Activated T-helper 9 cell treated with anti-CD3 and anti-CD28 coated beads, Interleukin-2, amount 50 U/mL, for 16 hours (primary cell): Measurements from ENCODE around the gene ZDHHC8.

ENCODE experiments used
- DNase-seq: peaks from one replicate; pipeline ENCODE4 v3.0.0-alpha.2; 2020; ENCODE audit warnings: low read depth

Gene ZDHHC8, protein sequence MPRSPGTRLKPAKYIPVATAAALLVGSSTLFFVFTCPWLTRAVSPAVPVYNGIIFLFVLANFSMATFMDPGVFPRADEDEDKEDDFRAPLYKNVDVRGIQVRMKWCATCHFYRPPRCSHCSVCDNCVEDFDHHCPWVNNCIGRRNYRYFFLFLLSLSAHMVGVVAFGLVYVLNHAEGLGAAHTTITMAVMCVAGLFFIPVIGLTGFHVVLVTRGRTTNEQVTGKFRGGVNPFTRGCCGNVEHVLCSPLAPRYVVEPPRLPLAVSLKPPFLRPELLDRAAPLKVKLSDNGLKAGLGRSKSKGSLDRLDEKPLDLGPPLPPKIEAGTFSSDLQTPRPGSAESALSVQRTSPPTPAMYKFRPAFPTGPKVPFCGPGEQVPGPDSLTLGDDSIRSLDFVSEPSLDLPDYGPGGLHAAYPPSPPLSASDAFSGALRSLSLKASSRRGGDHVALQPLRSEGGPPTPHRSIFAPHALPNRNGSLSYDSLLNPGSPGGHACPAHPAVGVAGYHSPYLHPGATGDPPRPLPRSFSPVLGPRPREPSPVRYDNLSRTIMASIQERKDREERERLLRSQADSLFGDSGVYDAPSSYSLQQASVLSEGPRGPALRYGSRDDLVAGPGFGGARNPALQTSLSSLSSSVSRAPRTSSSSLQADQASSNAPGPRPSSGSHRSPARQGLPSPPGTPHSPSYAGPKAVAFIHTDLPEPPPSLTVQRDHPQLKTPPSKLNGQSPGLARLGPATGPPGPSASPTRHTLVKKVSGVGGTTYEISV

DNA sequence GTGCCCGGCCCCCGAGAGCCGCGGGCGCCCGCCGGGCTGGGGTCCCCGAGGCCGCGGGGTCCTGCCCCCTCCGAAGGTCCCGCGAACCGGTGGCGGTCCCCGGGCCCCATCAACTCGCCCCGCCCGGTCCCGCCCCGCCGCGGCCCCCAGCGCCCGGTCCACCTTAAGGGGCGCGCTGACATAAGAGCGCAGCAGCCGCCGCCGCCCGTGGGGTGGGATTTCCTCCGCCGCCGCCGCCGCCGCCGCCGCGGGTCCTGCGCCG, at the start of gene ZDHHC8:
Gene ZDHHC8, plus strand, starts transcription at position 208 of the 262 bp plus-strand sequence. CDS start 144 bp downstream, outside the sequence.
- peak; percentile 43 for DNase-seq

DNA sequence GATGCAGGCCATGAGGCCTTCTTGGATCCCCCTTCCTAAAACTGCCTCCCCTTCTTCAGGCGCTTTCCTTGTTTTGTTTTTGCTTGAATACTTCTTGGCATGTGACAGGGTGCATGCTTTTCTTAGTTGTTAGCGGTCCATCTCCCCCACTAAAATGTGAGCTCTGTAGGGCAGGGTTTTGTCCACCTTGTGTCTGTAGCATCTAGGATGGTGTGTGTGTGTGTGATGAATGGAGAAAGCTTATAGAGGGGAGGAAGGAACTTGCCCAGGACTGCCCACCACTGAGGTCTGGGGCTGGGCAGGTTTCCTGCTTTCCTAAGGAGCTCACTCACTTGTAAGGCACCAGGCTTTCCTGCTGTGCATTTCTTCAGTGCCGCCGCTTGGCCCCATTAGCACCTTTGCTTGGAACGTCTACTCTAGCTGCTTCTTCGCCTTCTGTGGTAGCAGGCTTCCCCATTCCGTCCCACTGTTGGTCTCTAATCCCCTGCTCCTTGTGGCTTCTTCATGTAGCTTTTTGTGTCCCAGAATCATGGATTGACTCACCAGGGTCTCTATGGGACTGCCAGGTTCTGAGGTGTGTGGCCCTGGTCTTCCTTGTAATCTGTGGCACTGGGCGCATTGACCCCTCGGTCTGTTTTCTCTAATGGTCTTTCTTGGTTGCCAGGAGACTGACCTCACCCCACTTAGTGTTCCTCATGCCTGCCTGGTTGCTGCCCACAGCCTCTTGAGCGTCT, 48.3 kb upstream of the ZDHHC8 start:
- DNase-seq, result no peak

DNA sequence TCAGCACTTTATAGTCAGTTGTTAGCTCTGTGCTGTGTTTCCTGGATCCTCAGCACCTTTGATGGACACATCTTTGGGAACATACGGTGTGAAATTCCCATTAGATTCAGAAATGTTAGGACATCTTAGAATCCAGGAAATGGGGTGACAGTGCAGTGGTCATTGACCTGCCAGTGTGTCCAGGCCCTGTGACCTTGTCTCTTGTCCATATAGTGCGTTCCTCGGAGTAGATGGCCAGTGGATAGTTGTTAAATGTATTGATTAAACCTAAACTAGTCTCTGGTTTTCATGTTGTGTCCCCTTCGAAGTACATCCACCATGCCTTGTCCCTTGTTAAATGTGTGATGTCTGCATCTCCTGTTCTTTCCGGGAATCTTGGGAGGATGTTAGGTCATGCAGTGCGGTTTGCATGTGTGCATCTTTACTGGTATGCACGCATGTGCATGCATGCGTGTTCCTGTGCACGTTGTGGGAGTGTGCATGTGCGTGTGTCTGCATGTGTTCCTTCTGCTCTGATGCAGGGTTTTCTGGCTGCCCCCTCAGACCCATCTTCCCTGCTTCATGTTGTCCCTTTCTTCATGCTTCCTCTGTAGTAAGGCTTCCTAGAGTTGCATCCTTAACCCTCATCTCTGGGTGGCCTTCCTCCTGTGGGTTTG, 47.6 kb upstream of the ZDHHC8 start:
- no peak for DNase-seq

DNA sequence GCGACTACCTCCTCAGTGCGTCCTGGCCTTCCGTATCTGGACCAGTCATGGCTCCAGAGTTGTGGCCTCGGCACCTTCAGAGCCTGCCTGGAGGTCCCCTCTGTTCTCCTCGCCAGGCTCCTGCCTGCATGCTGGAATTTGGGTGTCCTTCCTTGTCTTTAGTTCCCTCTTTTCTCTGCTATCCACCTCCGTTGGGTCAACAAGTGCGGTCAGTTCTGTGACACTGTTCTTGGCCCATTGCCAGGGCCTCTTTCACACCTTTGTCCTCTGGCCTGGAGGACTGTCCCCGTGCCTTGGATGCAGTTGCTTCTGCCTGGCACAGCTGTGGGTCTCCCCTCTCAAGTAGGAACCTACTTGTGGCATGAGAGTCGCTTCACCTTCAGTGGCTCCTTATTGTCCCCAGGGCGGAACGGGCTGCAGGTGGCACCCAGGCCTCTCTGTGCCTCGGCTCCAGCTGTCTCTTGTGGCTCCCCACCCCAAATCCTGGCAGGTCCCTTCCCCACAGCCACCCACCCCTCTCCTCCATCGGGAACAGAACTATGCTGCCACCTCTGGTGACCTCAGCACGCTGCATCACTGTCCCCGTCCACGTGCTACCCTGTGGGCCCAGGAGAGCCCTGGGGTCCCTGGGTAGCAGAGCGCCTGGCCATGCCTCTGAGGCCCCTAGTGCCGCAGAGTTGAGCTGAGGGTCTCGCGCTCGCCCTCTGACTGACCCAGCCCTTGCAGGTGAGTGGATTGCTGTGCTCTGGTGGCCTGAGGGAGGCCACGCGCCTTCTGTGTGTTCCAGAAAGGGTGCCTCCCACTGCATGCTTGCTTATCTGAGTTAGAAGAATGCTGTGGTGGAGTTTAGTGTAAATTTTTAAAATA, 46.8 kb upstream of the ZDHHC8 start:
- no peak for DNase-seq

DNA sequence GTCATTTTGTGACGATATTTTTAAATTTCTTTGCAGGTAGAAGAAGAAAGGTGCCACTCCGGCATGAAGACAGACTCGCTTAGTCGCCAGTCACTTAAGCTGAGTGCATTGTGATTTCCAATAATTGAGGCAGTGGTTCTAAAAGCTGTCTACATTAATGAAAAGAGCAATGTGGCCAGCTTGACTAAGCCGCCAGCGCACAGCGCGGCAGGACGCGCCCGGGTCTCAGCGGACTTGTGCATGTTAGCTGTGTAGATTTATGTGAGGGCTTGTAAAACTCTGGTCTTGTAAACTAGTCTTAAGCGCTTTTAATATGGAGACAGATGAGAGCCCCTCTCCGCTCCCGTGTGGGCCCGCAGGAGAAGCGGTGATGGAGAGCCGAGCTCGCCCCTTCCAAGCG, 46.0 kb upstream of the ZDHHC8 start:
- DNase-seq, result no peak

DNA sequence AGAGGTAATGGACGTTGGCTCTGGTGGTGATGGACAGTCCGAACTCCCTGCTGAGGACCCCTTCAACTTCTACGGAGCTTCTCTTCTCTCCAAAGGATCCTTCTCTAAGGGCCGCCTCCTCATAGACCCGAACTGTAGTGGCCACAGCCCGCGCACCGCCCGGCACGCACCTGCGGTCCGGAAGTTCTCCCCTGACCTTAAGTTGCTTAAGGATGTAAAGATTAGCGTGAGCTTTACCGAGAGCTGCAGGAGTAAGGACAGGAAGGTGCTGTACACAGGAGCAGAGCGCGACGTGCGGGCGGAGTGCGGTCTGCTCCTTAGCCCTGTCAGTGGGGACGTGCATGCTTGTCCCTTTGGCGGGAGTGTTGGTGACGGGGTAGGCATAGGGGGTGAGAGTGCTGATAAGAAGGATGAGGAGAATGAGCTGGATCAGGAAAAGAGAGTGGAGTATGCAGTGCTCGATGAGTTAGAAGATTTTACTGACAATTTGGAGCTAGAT, 45.5 kb upstream of the ZDHHC8 start:
- no peak for DNase-seq

DNA sequence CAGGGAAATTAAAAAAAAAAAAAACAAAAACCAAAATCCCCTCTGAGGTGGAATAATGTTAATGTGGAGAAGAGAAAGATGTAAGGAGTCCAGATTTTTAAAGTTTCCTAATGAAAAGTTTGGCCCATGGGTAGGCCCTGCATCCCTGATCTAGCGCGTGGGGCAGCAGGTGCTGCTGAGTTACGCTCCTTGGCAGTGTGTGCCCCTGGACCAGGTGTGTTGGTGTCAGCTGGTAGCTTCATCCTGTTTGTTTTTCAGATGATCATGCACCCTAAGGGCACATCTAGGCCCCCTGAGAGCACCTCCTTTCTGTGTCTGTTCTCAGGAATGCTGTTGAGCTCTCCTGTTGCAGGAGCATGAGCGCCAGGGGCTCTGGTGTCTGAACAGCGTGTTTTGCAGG, 44.8 kb upstream of the ZDHHC8 start:
- DNase-seq, result no peak

DNA sequence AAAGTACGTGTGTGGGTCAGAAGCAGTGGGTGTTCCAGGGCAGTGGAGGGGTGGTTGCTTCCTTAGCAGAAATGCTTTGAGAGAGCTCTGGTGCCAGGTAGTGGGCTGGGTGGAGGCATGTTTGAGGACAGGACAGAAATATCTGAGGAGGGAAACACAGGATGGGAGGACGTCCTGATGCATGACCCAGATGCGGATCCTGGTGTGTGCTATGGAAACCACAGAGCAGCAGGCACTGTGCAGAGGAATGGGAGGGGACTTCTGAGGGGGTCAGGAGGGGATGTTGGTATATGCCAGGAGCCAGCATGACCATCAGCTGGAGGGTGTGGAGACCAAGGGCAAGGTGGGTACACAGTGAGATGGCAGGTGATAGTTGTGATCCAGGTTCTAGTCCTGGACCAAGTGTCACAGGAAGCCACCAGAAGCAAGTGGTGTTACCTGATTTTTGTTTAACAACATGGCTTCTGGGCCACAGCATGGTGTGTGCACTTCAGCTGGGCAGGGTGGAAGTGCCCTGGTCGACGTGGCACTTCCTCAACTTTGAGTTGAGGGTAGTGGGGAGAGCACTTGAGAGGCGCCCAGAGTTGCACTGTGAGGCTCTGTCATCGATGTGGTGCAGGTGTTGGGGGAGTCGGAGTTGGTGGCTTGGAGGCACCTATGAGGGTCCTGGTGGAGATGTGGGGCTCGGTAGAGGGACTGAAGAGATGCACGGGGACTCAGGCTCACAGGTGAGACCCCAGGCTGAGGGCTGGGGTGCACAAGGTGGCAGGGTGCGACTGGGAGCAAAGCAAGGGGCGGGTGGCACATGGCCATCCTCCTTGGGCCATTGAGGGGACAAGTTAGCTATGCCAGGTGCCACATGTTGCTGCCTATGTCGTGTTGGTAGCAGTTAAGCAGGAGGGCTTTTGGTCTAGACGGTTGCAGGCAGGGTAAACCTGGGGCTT, 44.0 kb upstream of the ZDHHC8 start:
- no peak for DNase-seq

DNA sequence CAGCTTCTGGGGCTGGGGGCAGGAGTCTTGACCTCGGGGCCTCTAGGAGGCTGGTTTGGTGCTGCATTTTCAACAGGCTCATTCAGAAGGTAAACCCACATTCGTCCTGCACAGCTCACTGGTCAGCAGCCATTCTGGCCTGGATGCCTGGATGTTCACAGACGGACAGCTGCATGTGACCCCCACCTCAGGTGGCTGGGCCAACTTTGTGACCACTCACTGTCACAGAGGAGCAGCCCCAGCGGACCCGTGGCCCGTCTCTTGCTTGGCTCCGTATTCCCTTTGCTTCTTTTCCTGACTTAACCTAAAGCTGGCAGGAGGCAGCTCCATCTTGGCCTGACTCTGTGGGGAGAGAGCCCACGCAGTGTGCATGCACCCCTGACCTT, 43.3 kb upstream of the ZDHHC8 start:
- no peak for DNase-seq

DNA sequence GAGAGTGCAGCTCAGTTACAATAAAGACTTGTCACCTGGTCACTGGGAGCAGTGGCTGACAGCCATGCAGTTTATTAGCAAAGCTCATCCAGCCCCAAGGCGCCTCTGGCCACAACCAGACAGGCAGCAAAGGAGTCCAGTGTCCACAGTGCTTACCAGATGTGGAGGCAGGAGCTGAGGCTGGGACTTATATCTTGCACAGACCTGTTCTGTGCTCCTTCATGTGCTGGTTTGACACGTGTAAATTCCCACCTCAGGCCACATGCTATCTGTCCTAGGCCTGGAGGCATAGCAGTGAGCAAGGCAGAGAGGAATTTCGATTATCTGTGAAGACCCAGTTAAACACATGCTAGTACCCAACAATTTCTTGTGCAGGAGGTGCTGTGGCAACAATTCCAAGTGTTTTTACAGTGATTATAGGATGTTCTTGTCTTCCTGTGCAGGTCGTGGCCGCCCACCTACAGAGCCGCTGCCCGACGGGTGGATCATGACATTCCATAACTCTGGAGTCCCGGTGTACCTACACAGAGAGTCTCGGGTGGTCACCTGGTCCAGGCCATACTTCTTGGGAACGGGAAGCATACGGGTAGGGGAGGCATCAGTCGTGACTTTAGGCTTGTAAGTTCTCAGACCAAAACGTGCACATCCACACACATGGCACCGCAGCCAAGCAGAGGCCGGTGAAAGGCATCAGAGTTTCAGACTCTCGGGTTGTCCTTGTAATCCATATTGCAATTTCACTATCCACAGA, 42.2 kb upstream of the ZDHHC8 start:
- no peak for DNase-seq

DNA sequence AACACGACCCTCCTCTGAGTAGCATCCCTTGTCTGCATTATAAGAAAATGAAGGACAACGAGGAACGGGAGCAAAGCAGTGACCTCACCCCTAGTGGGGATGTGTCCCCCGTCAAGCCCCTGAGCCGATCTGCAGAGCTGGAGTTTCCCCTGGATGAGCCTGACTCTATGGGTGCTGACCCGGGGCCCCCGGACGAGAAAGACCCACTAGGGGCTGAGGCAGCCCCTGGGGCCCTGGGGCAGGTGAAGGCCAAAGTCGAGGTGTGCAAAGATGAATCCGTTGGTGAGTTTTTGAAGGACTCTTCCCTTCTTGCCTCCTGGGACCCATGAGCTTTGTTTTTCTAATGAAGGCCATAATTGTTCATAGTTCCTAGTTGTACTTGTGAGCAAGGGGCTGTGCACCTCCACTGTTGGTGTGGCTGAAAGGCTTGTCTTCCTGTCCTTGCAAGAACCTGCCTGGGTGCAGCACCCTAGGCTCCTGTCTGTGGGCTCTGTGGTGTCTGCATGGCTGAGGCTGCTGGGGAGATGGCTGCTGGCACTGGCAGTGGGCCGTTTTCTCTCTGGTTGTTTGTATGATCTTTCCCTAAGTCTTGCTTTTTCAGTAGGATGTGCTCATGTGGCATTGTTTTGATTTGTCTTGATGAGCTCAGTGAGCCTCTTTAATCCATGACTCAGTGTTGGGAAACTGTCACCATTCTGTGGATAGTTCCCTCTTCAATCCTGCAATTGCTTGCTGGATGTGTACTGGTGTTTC, 41.5 kb upstream of the ZDHHC8 start:
- no peak for DNase-seq

DNA sequence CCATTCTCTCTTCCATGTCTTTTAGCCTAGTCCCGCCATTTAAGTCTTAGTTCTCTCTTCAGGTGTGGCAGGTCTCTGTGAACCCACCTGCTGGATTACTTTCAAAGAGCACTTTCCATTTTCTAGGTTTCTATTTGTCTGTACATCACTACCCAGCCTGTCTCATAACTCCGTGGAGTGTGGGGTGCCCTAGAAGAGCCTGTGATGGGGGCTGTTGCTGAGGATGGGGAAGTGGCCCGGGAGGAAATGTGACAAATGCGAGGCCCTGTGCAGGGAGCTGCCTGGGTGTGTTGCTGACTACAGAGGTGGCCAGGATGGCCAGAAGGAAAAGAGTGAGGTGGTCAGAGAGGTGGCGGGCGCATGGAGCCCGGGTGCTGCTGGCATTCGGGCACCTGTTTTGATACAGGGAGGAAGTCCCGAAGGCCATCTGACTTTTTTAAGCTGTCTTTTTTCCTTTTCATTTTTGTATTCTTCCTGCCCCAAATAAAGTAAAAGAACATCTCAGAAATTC, 40.8 kb upstream of the ZDHHC8 start:
- DNase-seq, result no peak

DNA sequence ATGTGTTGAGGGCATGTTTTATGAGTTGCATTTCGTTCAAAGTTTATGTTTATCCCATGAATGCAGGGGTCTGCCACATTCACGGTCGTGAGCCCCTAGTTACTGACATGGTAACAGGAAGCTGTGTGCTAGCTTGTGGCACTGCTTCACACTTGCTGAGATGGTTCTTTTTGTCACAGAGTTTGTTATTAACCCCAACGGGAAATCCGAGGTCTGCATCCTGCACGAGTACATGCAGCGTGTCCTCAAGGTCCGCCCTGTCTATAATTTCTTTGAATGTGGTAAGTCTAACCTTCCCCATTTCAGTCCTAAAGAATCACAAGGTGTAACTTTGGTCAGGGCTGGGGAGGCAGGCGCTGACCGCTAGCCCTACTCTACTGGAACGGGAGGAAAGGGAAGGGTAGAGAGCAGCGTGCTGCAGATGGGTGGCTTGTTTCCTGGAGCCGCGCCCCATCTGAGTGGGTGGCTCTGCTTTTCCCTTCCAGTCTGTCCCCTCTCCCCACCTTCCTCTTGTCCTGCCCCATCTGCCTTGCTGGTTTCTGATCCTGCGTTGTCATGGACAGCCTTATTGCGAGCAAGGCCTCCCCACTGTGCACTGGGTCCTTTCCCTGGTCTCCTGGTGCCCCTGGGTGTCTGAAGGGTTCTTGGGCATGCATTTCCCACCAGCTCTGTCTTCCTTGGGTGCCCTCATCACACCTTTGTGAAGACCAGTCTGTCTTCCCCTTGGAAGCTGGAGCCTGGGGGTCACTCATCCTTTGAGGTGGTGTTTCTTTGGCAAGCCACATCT, 39.7 kb upstream of the ZDHHC8 start:
- no peak for DNase-seq

DNA sequence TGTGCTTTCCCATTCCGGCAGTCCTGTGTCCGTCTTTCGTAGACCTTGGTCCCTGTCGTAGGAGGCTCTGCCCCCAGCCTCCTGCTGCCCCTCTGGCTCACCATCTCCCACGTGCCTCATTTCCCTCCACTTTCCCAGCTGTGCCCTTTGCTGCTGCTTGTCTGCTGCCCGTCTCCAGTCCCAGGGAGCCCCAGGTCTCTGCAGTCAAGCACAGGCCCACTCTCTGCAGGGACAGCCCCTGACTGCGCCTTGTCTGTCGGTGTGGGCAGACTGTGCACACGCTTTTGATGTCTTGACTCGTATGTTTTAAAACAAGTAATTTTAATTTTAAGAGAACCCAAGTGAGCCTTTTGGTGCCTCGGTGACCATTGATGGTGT, 39.1 kb upstream of the ZDHHC8 start:
- no peak for DNase-seq

DNA sequence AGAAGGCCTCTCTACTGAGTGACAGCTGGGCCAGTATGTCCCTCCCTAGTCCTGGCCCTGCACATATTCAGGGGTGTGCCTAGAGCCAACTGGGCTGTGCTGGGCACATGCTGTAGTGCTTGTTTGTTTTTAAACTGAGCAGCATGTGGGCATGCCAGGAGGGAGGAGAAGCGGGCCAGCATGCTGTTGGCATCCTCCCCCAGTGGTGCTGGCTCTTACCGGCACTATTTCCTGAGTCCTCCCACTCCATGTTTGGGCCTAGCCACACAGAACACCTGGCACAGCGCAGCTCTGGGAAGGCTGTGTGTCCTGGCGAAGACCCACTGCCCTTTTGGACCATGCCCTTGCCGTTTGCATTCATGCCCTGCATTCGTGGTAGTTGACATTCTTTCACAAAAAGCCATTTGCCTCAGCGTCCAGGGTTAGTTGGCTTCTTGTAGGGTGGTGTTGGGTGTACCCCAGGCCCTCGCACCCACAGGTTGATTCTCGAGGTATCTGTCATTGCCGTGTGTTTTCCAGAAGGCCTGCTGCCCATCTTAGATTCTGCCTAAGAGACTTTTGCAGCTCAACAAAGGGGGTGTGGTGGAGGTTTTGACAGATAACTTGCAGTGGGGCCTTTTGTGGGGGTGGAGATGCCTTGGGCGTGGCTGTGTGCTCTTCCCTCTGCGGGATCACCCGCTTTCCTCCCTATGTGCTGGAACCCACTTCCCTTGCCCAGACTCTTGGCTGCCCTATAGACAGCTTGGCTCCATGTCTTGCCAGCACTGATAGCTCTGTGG, 38.0 kb upstream of the ZDHHC8 start:
- no peak for DNase-seq

DNA sequence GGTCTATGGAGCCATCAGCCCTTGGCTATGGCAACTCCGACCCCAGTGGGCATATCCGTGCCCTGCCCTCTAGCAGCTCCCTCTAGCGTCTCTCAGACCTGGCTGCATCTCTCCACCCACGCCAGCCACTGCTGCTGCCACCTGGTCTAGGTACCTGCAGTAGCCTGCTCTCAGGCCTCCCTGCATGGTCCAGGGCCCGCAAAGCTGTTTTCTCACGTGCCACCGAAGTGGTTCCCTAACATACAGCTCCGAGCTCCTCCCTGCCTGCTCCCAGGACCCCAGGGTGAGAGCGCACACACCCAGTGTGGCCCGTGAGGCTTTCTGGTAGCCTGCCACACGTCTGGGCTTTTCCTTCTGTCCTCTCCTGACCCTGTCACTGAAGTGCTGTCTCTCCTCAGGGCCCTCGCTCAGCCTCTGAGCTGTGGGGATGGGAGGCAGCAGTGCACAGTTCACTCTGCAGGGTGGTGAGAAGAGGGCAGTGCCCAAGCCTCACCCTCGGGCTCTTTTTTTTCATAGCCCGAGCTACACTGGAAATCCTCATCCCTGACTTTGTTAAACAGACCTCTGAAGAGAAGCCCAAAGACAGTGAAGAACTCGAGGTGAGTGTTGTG, 37.3 kb upstream of the ZDHHC8 start:
- no peak for DNase-seq

DNA sequence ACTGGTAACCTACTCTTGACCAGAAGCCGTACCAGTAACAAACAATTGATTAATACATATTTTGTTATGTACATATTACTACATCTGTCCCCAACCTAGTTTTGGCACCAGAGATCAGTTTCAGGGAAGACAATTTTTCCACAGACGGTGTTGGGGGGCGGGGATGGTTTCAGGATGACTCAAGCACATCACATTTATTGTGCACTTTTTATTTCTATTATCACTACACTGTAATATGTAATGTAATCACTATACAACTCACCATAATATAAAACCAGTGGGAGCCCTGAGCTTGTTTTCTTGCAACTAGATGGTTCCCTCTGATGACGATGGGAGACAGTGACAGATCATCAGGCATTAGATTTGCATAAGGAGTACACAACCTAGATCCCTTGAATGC, 36.1 kb upstream of the ZDHHC8 start:
- DNase-seq, result no peak
